GM19099 (cell line): ENCODE results near the gene RGS3.

Experiments
- POLR2A ChIP-seq: IDR thresholded peaks from 3 replicates; pipeline ENCODE4 v1.6.1; 2011; ENCODE audit warnings: low read depth; ENCODE audit not compliant: insufficient read length; ENCODE audit errors: extremely low read depth

The RGS3 gene

GRCh38 chr9:113616116-113616515 lies 152.6 kb downstream of the RGS3 start:
- TF ChIP-seq POLR2A, result no peak

GRCh38 chr9:113616621-113617496 lies 153.3 kb downstream of the RGS3 start:
- TF ChIP-seq POLR2A, result no peak

- no peak for TF ChIP-seq POLR2A
These were observed 154.0 kb downstream of the RGS3 start for GRCh38 chr9:113617550-113617949.

GRCh38 chr9:113618836-113619490 lies 155.4 kb downstream of the RGS3 start:
- no peak for TF ChIP-seq POLR2A

- TF ChIP-seq POLR2A, result no peak
These were observed 156.2 kb downstream of the RGS3 start for GRCh38 chr9:113619491-113620376.

GRCh38 chr9:113620377-113621161 lies 157.0 kb downstream of the RGS3 start:
- TF ChIP-seq POLR2A, result no peak

- no peak for TF ChIP-seq POLR2A
These were observed 157.8 kb downstream of the RGS3 start for GRCh38 chr9:113621309-113621791.

- TF ChIP-seq POLR2A, result no peak
These were observed 158.5 kb downstream of the RGS3 start for GRCh38 chr9:113621980-113622379.

GRCh38 chr9:113622600-113623400 lies 159.3 kb downstream of the RGS3 start:
- peak; percentile 60 for TF ChIP-seq POLR2A

GRCh38 chr9:113623851-113624485 lies 160.4 kb downstream of the RGS3 start:
- no peak for TF ChIP-seq POLR2A

- no peak for TF ChIP-seq POLR2A
These were observed 161.2 kb downstream of the RGS3 start for GRCh38 chr9:113624721-113625120.

- TF ChIP-seq POLR2A, result no peak
These were observed 162.0 kb downstream of the RGS3 start for GRCh38 chr9:113625486-113625885.

GRCh38 chr9:113626735-113627495 lies 163.4 kb downstream of the RGS3 start:
- no peak for TF ChIP-seq POLR2A

GRCh38 chr9:113628621-113629020 lies 165.1 kb downstream of the RGS3 start:
- TF ChIP-seq POLR2A, result no peak
